ENCODE results near the gene RNF44.
"Not testable (repeated sequence)": the region's sequence is repeated elsewhere in the genome, so short reads cannot be mapped to it uniquely, and the experiment has no call there.

RNF44 gene

DNA sequence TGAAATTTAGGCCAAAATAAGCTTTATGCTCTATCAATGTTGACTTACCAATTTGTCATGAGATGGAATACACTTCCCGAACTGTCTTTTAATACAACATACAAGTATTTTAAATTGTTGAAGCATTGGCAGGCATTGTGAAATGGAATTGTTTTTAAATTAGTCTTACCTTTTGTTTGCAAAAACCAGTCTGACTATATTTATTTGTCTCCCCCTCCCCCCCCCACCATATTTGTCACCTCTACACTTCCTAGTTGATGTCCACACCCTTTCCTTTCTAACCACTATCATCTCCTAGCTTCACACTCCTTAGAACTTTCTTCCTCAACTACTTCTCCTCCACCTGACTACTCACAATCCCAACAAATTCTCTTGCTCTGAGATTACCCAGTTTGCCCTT is 48.1 kb downstream of the RNF44 start:
- in situ Hi-C loops (cut with HindIII; ENCODE audit: low sequenced_read_pairs) = no loop called here

DNA sequence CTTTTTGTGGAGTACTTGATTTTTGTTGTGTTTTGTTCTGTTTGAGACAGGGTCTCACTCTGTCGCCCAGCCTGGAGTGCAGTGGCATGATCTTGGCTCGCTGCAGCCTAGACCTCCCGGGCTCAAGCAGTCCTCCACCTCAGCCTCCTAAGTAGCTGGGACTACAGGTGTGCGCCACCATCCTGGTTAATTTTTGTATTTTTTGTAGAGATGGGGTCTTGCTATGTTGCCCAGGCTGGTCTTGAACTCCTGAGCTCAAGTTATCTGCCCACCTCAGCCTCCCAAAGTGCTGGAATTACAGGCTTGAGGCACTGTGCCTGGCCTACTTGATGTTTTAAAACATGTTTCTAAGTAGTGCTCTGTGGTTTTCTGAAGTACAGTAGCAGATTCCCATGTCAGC is 50.0 kb downstream of the RNF44 start:
- in situ Hi-C loops (cut with HindIII; ENCODE audit: low sequenced_read_pairs) = not testable (repeated sequence)

DNA sequence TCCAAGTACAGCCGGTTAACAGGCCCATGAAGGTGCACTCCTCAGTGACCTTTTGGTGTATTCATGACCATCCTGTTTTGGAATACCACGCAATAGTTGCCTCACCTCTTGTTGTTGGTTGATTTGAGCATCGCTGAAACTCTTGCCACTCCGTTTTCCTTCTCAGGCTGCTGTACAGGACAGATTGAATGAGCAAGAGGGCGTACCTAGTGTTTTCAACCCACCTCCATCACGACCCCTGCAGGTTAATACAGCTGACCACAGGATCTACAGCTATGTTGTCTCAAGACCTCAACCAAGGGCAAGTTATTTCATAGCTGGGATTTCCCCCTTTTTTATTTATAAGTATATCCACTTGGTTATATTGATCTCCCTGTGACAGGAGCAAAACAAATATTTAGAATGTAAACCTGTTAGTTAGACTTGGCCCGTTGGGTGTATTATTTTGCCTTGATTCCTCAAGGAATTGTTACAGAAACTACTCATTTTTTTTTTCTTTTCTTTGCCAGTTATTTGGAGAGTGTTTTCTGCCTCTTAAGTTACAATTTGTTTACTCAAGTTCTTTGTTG is 50.9 kb downstream of the RNF44 start:
- in situ Hi-C loops (cut with HindIII; ENCODE audit: low sequenced_read_pairs) = no loop called here

DNA sequence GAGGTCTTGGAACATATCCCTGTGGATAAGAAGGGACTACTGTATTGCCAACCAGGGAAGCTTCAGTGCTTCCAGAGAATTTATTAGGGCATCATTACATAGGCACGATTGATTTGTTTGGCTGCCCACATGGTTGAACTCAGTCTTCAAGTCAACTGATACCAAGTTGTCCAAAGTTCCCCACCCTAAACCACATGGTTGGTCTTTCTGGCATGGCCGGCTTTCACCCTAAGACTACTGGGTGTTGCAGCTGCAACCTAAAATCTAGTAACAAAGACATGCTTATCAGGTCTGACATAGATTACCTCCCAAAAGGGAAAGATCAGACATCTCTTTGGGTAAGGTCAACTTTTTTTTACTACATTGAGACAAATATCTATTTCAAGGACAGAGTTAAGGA is 52.0 kb downstream of the RNF44 start:
- in situ Hi-C loops (cut with HindIII; ENCODE audit: low sequenced_read_pairs) = no loop called here

DNA sequence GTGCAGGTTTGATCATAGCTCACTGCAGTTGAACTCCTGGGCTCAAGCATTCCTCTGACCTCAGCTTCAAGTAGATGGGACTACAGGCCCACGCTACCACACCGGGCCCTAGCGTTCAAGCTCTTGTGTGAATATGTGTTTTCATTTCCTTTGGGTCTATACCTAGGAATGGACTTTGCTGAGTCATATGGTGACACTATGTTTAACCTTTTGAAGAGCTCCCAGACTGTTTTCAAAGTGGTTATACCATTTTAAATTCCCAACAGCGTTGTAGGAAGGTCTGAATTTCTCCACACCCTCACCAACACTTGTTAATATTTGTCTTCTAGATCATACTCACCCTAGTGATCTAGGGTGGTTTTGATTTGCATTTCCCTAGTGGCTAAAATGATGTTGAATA is 55.5 kb downstream of the RNF44 start:
- in situ Hi-C loops (cut with HindIII; ENCODE audit: low sequenced_read_pairs) = no loop called here
